Measurements from ENCODE around the gene PRRT3.
A peak's percentile ranks its signal among the peaks of the same experiment; 100 is the strongest.

The PRRT3 gene

GRCh38 chr3:9986230-9986725 is 34.1 kb upstream of the PRRT3 start:
- Histone ChIP-seq H2AK5ac (ENCODE audit: low read depth, low read length) (no peak overlapping the region), H3K4ac (ENCODE audit: low read length) (no peak overlapping the region), H3K23ac (ENCODE audit: low read depth, low read length, poor library complexity) (peak overlapping the region; percentile 99), H3K9me3 (replicated peaks in 1 of 2; ENCODE audit: control insufficient read depth in 2 of 2, insufficient read depth in 1 of 2, low read depth in 1 of 2, low read length in 2 of 2) (no peaks in the 10 kb centered on the region), H3K4me3 (ENCODE audit: low read length in 2 of 2) (peak overlapping the region; percentile 73 to 96), H2BK12ac (ENCODE audit: low read length) (no peak overlapping the region), H3K27me3 (ENCODE audit: control insufficient read depth in 3 of 3, insufficient read depth in 3 of 3, low read depth in 1 of 3, low read length in 3 of 3) (no peaks in the 10 kb centered on the region), H3K36me3 (replicated peaks in 1 of 2; ENCODE audit: control insufficient read depth in 2 of 2, insufficient read depth in 2 of 2, low read length in 2 of 2) (peaks cover 2 to 41% of the 10 kb centered on the region in 2 donors), H2BK120ac (ENCODE audit: low read depth, low read length) (no peak overlapping the region), H4K8ac (ENCODE audit: low read depth, low read length) (peak overlapping the region; percentile 56), H3K14ac (ENCODE audit: low read length) (no peak overlapping the region), H2BK5ac (ENCODE audit: low read length) (no peak overlapping the region), H2AFZ (ENCODE audit: low read length) (peak overlapping the region; percentile 95), H3K18ac (ENCODE audit: low read length) (peak overlapping the region; percentile 76), H3K4me1 (ENCODE audit: control insufficient read depth in 2 of 2, insufficient read depth in 1 of 2, low read depth in 1 of 2, low read length in 2 of 2) (peaks cover 4 to 14% of the 10 kb centered on the region in 2 donors), H4K91ac (ENCODE audit: low read depth, low read length, poor library complexity) (no peak overlapping the region), H2BK15ac (ENCODE audit: low read length) (no peak overlapping the region), H3K79me1 (ENCODE audit: low read depth, low read length) (peaks cover 9% of the 10 kb centered on the region), H3K9ac (ENCODE audit: low read depth, low read length, poor library complexity) (peak overlapping the region; percentile 91), H3K4me2 (ENCODE audit: insufficient read depth, low read length, poor library complexity, severe bottlenecking) (peak overlapping the region; percentile 91), H3K27ac (replicated peaks; ENCODE audit: low read length) (no peak overlapping the region)
- DNase-seq (ENCODE audit: low spot score), result no peak
- no CpG with 5 or more reads among the region's 17 CpGs for WGBS, 2 donors (ENCODE audit: extremely low coverage in 2 of 2, insufficient read length in 2 of 2, insufficient replicate concordance in 1 of 2)

- no peak for DNase-seq (ENCODE audit: low spot score)
- no peaks in the 10 kb centered on the region for H3K4me1 ChIP-seq (ENCODE audit: control insufficient read depth in 2 of 2, insufficient read depth in 1 of 2, low read depth in 1 of 2, low read length in 2 of 2)
- no peak overlapping the region for H3K4ac ChIP-seq (ENCODE audit: low read length)
- no peak overlapping the region for H3K23ac ChIP-seq (ENCODE audit: low read depth, low read length, poor library complexity)
- no peak overlapping the region for H2AFZ ChIP-seq (ENCODE audit: low read length)
- no peak overlapping the region for H2BK12ac ChIP-seq (ENCODE audit: low read length)
- H3K14ac ChIP-seq (ENCODE audit: low read length), result no peak overlapping the region
- H3K18ac ChIP-seq (ENCODE audit: low read length), result no peak overlapping the region
- no peaks in the 10 kb centered on the region for H3K9me3 ChIP-seq (replicated peaks in 1 of 2; ENCODE audit: control insufficient read depth in 2 of 2, insufficient read depth in 1 of 2, low read depth in 1 of 2, low read length in 2 of 2)
- H3K36me3 ChIP-seq (replicated peaks in 1 of 2; ENCODE audit: control insufficient read depth in 2 of 2, insufficient read depth in 2 of 2, low read length in 2 of 2), result peaks cover 8 to 69% of the 10 kb centered on the region in 2 donors
- no peak overlapping the region for H2BK15ac ChIP-seq (ENCODE audit: low read length)
- peaks cover 3% of the 10 kb centered on the region for H3K79me1 ChIP-seq (ENCODE audit: low read depth, low read length)
- no peak overlapping the region for H2AK5ac ChIP-seq (ENCODE audit: low read depth, low read length)
- H3K27me3 ChIP-seq (ENCODE audit: control insufficient read depth in 3 of 3, insufficient read depth in 3 of 3, low read depth in 1 of 3, low read length in 3 of 3), result no peaks in the 10 kb centered on the region
- H3K4me2 ChIP-seq (ENCODE audit: insufficient read depth, low read length, poor library complexity, severe bottlenecking), result no peak overlapping the region
- H2BK120ac ChIP-seq (ENCODE audit: low read depth, low read length), result no peak overlapping the region
- H3K4me3 ChIP-seq (ENCODE audit: low read length in 2 of 2), result no peak overlapping the region
- no CpG with 5 or more reads among the region's 2 CpGs for WGBS, 2 donors (ENCODE audit: extremely low coverage in 2 of 2, insufficient read length in 2 of 2, insufficient replicate concordance in 1 of 2)
- no peak overlapping the region for H4K91ac ChIP-seq (ENCODE audit: low read depth, low read length, poor library complexity)
- H2BK5ac ChIP-seq (ENCODE audit: low read length), result no peak overlapping the region
- no peak overlapping the region for H3K27ac ChIP-seq (replicated peaks; ENCODE audit: low read length)
- no peak overlapping the region for H3K9ac ChIP-seq (ENCODE audit: low read depth, low read length, poor library complexity)
- no peak overlapping the region for H4K8ac ChIP-seq (ENCODE audit: low read depth, low read length)
These were observed 28.0 kb upstream of the PRRT3 start for GRCh38 chr3:9980251-9980650.

- no CpG with 5 or more reads among the region's 8 CpGs for WGBS, 2 donors (ENCODE audit: extremely low coverage in 2 of 2, insufficient read length in 2 of 2, insufficient replicate concordance in 1 of 2)
- H3K4me1 ChIP-seq (ENCODE audit: control insufficient read depth in 2 of 2, insufficient read depth in 1 of 2, low read depth in 1 of 2, low read length in 2 of 2), result no peaks in the 10 kb centered on the region
- no peak for DNase-seq (ENCODE audit: low spot score)
These were observed 26.6 kb upstream of the PRRT3 start for GRCh38 chr3:9978710-9979305.

GRCh38 chr3:9976721-9977709 is 24.8 kb upstream of the PRRT3 start:
- Histone ChIP-seq H3K79me1 (ENCODE audit: low read depth, low read length) (no peaks in the 10 kb centered on the region), H3K36me3 (replicated peaks in 1 of 2; ENCODE audit: control insufficient read depth in 2 of 2, insufficient read depth in 2 of 2, low read length in 2 of 2) (peaks cover 9 to 76% of the 10 kb centered on the region in 2 donors), H3K18ac (ENCODE audit: low read length) (no peak overlapping the region), H4K91ac (ENCODE audit: low read depth, low read length, poor library complexity) (no peak overlapping the region), H2AK5ac (ENCODE audit: low read depth, low read length) (no peak overlapping the region), H3K27me3 (ENCODE audit: control insufficient read depth in 3 of 3, insufficient read depth in 3 of 3, low read depth in 1 of 3, low read length in 3 of 3) (no peaks in the 10 kb centered on the region), H3K4me2 (ENCODE audit: insufficient read depth, low read length, poor library complexity, severe bottlenecking) (no peak overlapping the region), H3K27ac (replicated peaks; ENCODE audit: low read length) (no peak overlapping the region), H2AFZ (ENCODE audit: low read length) (no peak overlapping the region), H3K14ac (ENCODE audit: low read length) (no peak overlapping the region), H3K9ac (ENCODE audit: low read depth, low read length, poor library complexity) (no peak overlapping the region), H2BK12ac (ENCODE audit: low read length) (no peak overlapping the region), H3K23ac (ENCODE audit: low read depth, low read length, poor library complexity) (no peak overlapping the region), H3K9me3 (replicated peaks in 1 of 2; ENCODE audit: control insufficient read depth in 2 of 2, insufficient read depth in 1 of 2, low read depth in 1 of 2, low read length in 2 of 2) (no peaks in the 10 kb centered on the region), H2BK120ac (ENCODE audit: low read depth, low read length) (no peak overlapping the region), H2BK15ac (ENCODE audit: low read length) (no peak overlapping the region), H3K4ac (ENCODE audit: low read length) (no peak overlapping the region), H4K8ac (ENCODE audit: low read depth, low read length) (no peak overlapping the region), H2BK5ac (ENCODE audit: low read length) (no peak overlapping the region), H3K4me3 (ENCODE audit: low read length in 2 of 2) (no peak overlapping the region), H3K4me1 (ENCODE audit: control insufficient read depth in 2 of 2, insufficient read depth in 1 of 2, low read depth in 1 of 2, low read length in 2 of 2) (no peaks in the 10 kb centered on the region)
- no CpG with 5 or more reads among the region's 7 CpGs for WGBS, 2 donors (ENCODE audit: extremely low coverage in 2 of 2, insufficient read length in 2 of 2, insufficient replicate concordance in 1 of 2)
- no peak for DNase-seq (ENCODE audit: low spot score)

More at GRCh38 chr3:9978710-9979305, 26.6 kb upstream of the PRRT3 start:
- no peak overlapping the region for H2AFZ ChIP-seq (ENCODE audit: low read length)
- no peak overlapping the region for H3K4me3 ChIP-seq (ENCODE audit: low read length in 2 of 2)
- no peak overlapping the region for H3K14ac ChIP-seq (ENCODE audit: low read length)
- no peak overlapping the region for H2BK12ac ChIP-seq (ENCODE audit: low read length)
- peaks cover 6 to 75% of the 10 kb centered on the region in 2 donors for H3K36me3 ChIP-seq (replicated peaks in 1 of 2; ENCODE audit: control insufficient read depth in 2 of 2, insufficient read depth in 2 of 2, low read length in 2 of 2)
- no peak overlapping the region for H3K9ac ChIP-seq (ENCODE audit: low read depth, low read length, poor library complexity)
- no peak overlapping the region for H3K23ac ChIP-seq (ENCODE audit: low read depth, low read length, poor library complexity)
- H4K8ac ChIP-seq (ENCODE audit: low read depth, low read length), result no peak overlapping the region
- H3K79me1 ChIP-seq (ENCODE audit: low read depth, low read length), result no peaks in the 10 kb centered on the region
- H2BK5ac ChIP-seq (ENCODE audit: low read length), result no peak overlapping the region
- no peak overlapping the region for H2AK5ac ChIP-seq (ENCODE audit: low read depth, low read length)
- no peak overlapping the region for H4K91ac ChIP-seq (ENCODE audit: low read depth, low read length, poor library complexity)
- no peak overlapping the region for H3K18ac ChIP-seq (ENCODE audit: low read length)
- no peak overlapping the region for H3K27ac ChIP-seq (replicated peaks; ENCODE audit: low read length)
- H2BK15ac ChIP-seq (ENCODE audit: low read length), result no peak overlapping the region
- no peaks in the 10 kb centered on the region for H3K9me3 ChIP-seq (replicated peaks in 1 of 2; ENCODE audit: control insufficient read depth in 2 of 2, insufficient read depth in 1 of 2, low read depth in 1 of 2, low read length in 2 of 2)
- no peak overlapping the region for H2BK120ac ChIP-seq (ENCODE audit: low read depth, low read length)
- H3K4ac ChIP-seq (ENCODE audit: low read length), result no peak overlapping the region
- H3K27me3 ChIP-seq (ENCODE audit: control insufficient read depth in 3 of 3, insufficient read depth in 3 of 3, low read depth in 1 of 3, low read length in 3 of 3), result no peaks in the 10 kb centered on the region
- H3K4me2 ChIP-seq (ENCODE audit: insufficient read depth, low read length, poor library complexity, severe bottlenecking), result no peak overlapping the region

Measured in neuronal stem cell (in vitro differentiated cells).